DND-41 (cell line): ENCODE measurements around the gene POLK.

Experiments
- ATAC-seq: fragments of 200-7000 bp; cut with Tn5 transposase; 3 replicates; pipeline ENCODE4 v1.9.1; 2021; ENCODE audit warnings: low read depth; ENCODE audit not compliant: insufficient read depth
- DNase-seq: peaks from one replicate; pipeline ENCODE4 v3.0.0-alpha.2; 2020
- H2AFZ ChIP-seq: 2 replicates; pipeline ENCODE4 v1.6.0; 2012; ENCODE audit warnings: low read depth, low read length
- H3K27ac ChIP-seq: 2 replicates; pipeline ENCODE4 v1.5.1; 2012; ENCODE audit warnings: low read length, inconsistent platforms
- H3K27me3 ChIP-seq: fragments of 200-600 bp; sonication (generic); 2 replicates; pipeline ENCODE4 v1.6.0; 2012; ENCODE audit warnings: low read length, mild to moderate bottlenecking, inconsistent platforms; ENCODE audit not compliant: insufficient read depth, poor library complexity
- H3K36me3 ChIP-seq: 2 replicates; pipeline ENCODE4 v1.5.1; 2012; ENCODE audit warnings: low read length, inconsistent platforms; ENCODE audit not compliant: insufficient read depth
- H3K4me1 ChIP-seq: 2 replicates; pipeline ENCODE4 v1.5.1; 2012; ENCODE audit warnings: mild to moderate bottlenecking, low read length; ENCODE audit not compliant: insufficient read depth
- H3K4me2 ChIP-seq: 2 replicates; pipeline ENCODE4 v1.6.0; 2012; ENCODE audit warnings: mild to moderate bottlenecking, moderate library complexity, low read length, inconsistent platforms; ENCODE audit not compliant: insufficient read depth
- H3K4me3 ChIP-seq, 2 experiments: fragments of 200-600 bp in 1 of 2; shearing (Covaris generic) in 1 of 2; 2 replicates each; pipeline ENCODE4 v1.5.1; 2012 to 2016; ENCODE audit warnings: inconsistent platforms in 2 of 2, low read length in 2 of 2, mild to moderate bottlenecking in 2 of 2, low read depth in 1 of 2, moderate library complexity in 1 of 2
- H3K79me2 ChIP-seq: 2 replicates; pipeline ENCODE4 v1.6.0; 2012; ENCODE audit warnings: low read length, inconsistent platforms; ENCODE audit not compliant: insufficient read depth
- H3K9ac ChIP-seq: 2 replicates; pipeline ENCODE4 v1.6.0; 2012; ENCODE audit warnings: low read depth, mild to moderate bottlenecking, inconsistent platforms, low read length, moderate library complexity
- H3K9me3 ChIP-seq: 2 replicates; pipeline ENCODE4 v1.5.1; 2012; ENCODE audit warnings: low read length, moderate library complexity, mild to moderate bottlenecking, inconsistent platforms; ENCODE audit not compliant: insufficient read depth, severe bottlenecking
- H4K20me1 ChIP-seq: 2 replicates; pipeline ENCODE4 v1.6.0; 2012; ENCODE audit warnings: low read length; ENCODE audit not compliant: insufficient read depth
- EZH2 ChIP-seq: IDR thresholded peaks from 3 replicates; pipeline ENCODE4 v1.6.1; 2012; ENCODE audit warnings: borderline replicate concordance, low read depth, mild to moderate bottlenecking, moderate library complexity, low read length, inconsistent platforms; ENCODE audit not compliant: severe bottlenecking
- TF ChIP-seq, protein P1 (sequence below): IDR thresholded peaks from 2 replicates; pipeline ENCODE4 v1.5.1; 2012; ENCODE audit warnings: borderline replicate concordance, low read length, moderate library complexity, mild to moderate bottlenecking; ENCODE audit not compliant: poor library complexity, severe bottlenecking; ENCODE audit errors: extremely low read depth

The POLK gene

DNA sequence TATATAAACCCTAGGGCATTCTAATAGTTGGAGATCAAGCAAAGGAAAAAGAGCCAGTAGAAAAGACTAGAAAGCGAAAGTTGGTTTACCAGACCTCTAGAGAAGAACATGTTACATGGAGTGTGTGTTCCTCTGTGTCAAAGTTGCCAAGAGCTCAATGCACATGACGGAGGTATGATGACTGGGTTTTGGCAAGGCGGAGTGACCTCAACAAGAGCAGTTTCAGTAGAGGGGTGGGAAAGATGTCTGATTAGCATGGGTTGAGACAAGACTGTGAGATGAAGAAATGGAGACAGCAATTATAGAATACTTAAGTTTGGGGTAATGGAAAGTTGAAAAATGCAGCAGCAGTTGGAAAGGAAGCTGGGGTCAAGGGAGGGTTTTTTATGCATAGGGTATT lies 101.2 kb downstream of the POLK start:
- H3K36me3 ChIP-seq, result no peaks in the 10 kb centered on the region
- no peak overlapping the region for H3K9ac ChIP-seq
- H4K20me1 ChIP-seq, result no peaks in the 10 kb centered on the region
- no peaks in the 10 kb centered on the region for H3K27me3 ChIP-seq
- no peaks in the 10 kb centered on the region for H3K79me2 ChIP-seq
- H3K4me3 ChIP-seq, result no peak overlapping the region
- DNase-seq (no peak), ATAC-seq (no peak)
- no peaks in the 10 kb centered on the region for H3K9me3 ChIP-seq
- TF ChIP-seq EZH2, result no peak
- TF ChIP-seq, protein P1, sequence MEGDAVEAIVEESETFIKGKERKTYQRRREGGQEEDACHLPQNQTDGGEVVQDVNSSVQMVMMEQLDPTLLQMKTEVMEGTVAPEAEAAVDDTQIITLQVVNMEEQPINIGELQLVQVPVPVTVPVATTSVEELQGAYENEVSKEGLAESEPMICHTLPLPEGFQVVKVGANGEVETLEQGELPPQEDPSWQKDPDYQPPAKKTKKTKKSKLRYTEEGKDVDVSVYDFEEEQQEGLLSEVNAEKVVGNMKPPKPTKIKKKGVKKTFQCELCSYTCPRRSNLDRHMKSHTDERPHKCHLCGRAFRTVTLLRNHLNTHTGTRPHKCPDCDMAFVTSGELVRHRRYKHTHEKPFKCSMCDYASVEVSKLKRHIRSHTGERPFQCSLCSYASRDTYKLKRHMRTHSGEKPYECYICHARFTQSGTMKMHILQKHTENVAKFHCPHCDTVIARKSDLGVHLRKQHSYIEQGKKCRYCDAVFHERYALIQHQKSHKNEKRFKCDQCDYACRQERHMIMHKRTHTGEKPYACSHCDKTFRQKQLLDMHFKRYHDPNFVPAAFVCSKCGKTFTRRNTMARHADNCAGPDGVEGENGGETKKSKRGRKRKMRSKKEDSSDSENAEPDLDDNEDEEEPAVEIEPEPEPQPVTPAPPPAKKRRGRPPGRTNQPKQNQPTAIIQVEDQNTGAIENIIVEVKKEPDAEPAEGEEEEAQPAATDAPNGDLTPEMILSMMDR, result no peak
- no peak overlapping the region for H2AFZ ChIP-seq
- H3K4me2 ChIP-seq, result no peak overlapping the region
- H3K4me1 ChIP-seq, result no peaks in the 10 kb centered on the region
- no peak overlapping the region for H3K27ac ChIP-seq

DNA sequence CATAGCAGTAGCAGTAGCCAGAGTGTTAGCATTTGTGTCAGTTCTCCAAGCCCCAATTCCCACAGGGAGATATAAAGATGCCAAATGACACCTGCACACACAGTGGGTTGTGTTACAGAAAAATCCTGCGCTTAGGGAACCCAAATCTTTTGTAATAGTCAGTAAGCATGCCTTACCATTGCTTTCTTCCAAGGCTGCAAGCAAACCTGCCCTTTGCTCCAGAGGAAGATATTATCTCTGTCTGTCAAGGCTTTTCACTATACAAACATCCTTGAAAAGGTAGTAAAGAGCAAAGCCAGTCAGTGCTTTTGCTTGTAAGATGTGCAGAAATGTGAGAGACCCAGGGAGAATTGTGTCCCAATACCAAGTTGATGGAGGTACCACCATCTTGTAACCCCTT lies 102.5 kb downstream of the POLK start:
- no peak overlapping the region for H3K9ac ChIP-seq

DNA sequence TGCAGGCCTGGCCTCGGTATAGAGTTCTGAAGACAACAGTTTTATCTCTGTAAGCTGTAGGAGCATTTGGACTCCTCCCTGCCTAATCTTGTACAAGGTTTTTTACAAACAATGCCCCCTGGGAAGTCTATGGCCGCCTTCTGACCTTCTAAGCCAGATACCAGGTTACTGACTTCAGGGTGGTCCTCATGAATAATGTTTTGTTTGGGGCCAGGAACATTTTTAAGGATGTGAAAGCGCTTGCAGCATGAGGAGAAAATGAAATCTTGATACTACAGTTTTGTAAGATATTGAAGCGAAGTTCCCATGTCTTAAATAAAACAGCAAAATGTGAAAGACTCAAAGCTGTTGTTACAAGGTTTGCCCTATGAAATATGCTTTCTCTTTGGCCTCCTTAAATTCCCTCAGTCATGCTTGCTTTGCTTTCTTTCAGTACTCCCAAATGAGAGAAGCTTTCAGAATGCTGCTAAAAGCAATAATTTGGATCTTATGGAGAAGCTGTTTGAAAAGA lies 104.7 kb downstream of the POLK start:
- Histone ChIP-seq H2AFZ (no peak overlapping the region), H3K27ac (no peak overlapping the region)
- no peak for DNase-seq

More for the DNA sequence above, 102.5 kb downstream of the POLK start:
- Histone ChIP-seq H3K9me3 (no peaks in the 10 kb centered on the region), H3K4me3 (no peak overlapping the region), H2AFZ (no peak overlapping the region), H3K27ac (no peak overlapping the region), H3K4me2 (no peak overlapping the region), H3K4me1 (no peaks in the 10 kb centered on the region), H3K79me2 (no peaks in the 10 kb centered on the region), H4K20me1 (no peaks in the 10 kb centered on the region), H3K36me3 (no peaks in the 10 kb centered on the region), H3K27me3 (no peaks in the 10 kb centered on the region)
- DNase-seq (no peak), ATAC-seq (no peak)
- TF ChIP-seq EZH2, result no peak
- TF ChIP-seq, protein P1, result no peak

More for the DNA sequence above, 104.7 kb downstream of the POLK start:
- H4K20me1 ChIP-seq, result no peaks in the 10 kb centered on the region
- H3K4me3 ChIP-seq, result no peak overlapping the region
- no peaks in the 10 kb centered on the region for H3K4me1 ChIP-seq
- TF ChIP-seq EZH2, result no peak
- TF ChIP-seq, protein P1, result no peak
- H3K4me2 ChIP-seq, result no peak overlapping the region
- no peaks in the 10 kb centered on the region for H3K27me3 ChIP-seq
- no peaks in the 10 kb centered on the region for H3K9me3 ChIP-seq
- no peak overlapping the region for H3K9ac ChIP-seq
- no peaks in the 10 kb centered on the region for H3K36me3 ChIP-seq
- ATAC-seq, result no peak
- no peaks in the 10 kb centered on the region for H3K79me2 ChIP-seq
